Activated gamma-delta T cell treated with anti-CD3 and anti-CD28 coated beads, Interleukin-2, amount 50 U/mL, for 16 hours (primary cell): ENCODE measurements around the gene CCZ1B.
"Not testable (repeated sequence)": the region's sequence is repeated elsewhere in the genome, so short reads cannot be mapped to it uniquely, and the experiment has no call there.

ENCODE experiments used
- DNase-seq: peaks from one replicate; pipeline ENCODE4 v3.0.0-alpha.2; 2020; ENCODE audit warnings: low read depth

Gene CCZ1B

GRCh38 chr7:6831018-6831725, 5.1 kb upstream of the CCZ1B start:
- no peak for DNase-seq

GRCh38 chr7:6830026-6830425, 4.0 kb upstream of the CCZ1B start:
- DNase-seq, result not testable (repeated sequence)

- DNase-seq, result not testable (repeated sequence)
Observed at GRCh38 chr7:6829616-6830015, 3.5 kb upstream of the CCZ1B start.

- not testable (repeated sequence) for DNase-seq
Observed at GRCh38 chr7:6827180-6827579, 1.1 kb upstream of the CCZ1B start.

- DNase-seq, result not testable (repeated sequence)
Observed at GRCh38 chr7:6825236-6826125, 594 bp downstream of the CCZ1B start.

GRCh38 chr7:6821622-6822021, 4.5 kb downstream of the CCZ1B start:
- DNase-seq, result not testable (repeated sequence)

GRCh38 chr7:6815470-6815869, 10.6 kb downstream of the CCZ1B start:
- DNase-seq, result not testable (repeated sequence)

GRCh38 chr7:6813011-6813410, 13.1 kb downstream of the CCZ1B start:
- not testable (repeated sequence) for DNase-seq

GRCh38 chr7:6807959-6808358, 18.1 kb downstream of the CCZ1B start:
- not testable (repeated sequence) for DNase-seq

- not testable (repeated sequence) for DNase-seq
Observed at GRCh38 chr7:6807393-6807918, 18.6 kb downstream of the CCZ1B start.

GRCh38 chr7:6800331-6800730, 25.7 kb downstream of the CCZ1B start:
- not testable (repeated sequence) for DNase-seq

- not testable (repeated sequence) for DNase-seq
Observed at GRCh38 chr7:6799887-6800286, 26.2 kb downstream of the CCZ1B start.

- not testable (repeated sequence) for DNase-seq
Observed at GRCh38 chr7:6798047-6798446, 28.0 kb downstream of the CCZ1B start.

GRCh38 chr7:6797218-6797617, 28.9 kb downstream of the CCZ1B start:
- DNase-seq, result not testable (repeated sequence)

GRCh38 chr7:6794276-6794675, 31.8 kb downstream of the CCZ1B start:
- not testable (repeated sequence) for DNase-seq

GRCh38 chr7:6792113-6792872, 33.8 kb downstream of the CCZ1B start:
- not testable (repeated sequence) for DNase-seq

- not testable (repeated sequence) for DNase-seq
Observed at GRCh38 chr7:6789353-6789752, 36.7 kb downstream of the CCZ1B start.

GRCh38 chr7:6781581-6781980, 44.5 kb downstream of the CCZ1B start:
- not testable (repeated sequence) for DNase-seq

GRCh38 chr7:6761186-6761585, 64.9 kb downstream of the CCZ1B start:
- DNase-seq, result not testable (repeated sequence)

- not testable (repeated sequence) for DNase-seq
Observed at GRCh38 chr7:6753964-6754363, 72.1 kb downstream of the CCZ1B start, which contains the start of gene RSPH10B2. RSPH10B2 (plus strand) TSS chr7:6754103; CDS start chr7:6757678, 3,575 bp downstream.

GRCh38 chr7:6750173-6750572, 75.9 kb downstream of the CCZ1B start:
- not testable (repeated sequence) for DNase-seq

GRCh38 chr7:6749335-6749734, 76.7 kb downstream of the CCZ1B start:
- DNase-seq, result not testable (repeated sequence)
